DMS114 treated with DMSO at 0.1 percent for 48 hours (cell line): ENCODE results near the gene ANKRD52.

Experiments
- DNase-seq: peaks from one replicate; lab custom pipeline; 2025; ENCODE audit not compliant: unreplicated experiment; lab: John Stamatoyannopoulos, UW

The ANKRD52 gene

DNA sequence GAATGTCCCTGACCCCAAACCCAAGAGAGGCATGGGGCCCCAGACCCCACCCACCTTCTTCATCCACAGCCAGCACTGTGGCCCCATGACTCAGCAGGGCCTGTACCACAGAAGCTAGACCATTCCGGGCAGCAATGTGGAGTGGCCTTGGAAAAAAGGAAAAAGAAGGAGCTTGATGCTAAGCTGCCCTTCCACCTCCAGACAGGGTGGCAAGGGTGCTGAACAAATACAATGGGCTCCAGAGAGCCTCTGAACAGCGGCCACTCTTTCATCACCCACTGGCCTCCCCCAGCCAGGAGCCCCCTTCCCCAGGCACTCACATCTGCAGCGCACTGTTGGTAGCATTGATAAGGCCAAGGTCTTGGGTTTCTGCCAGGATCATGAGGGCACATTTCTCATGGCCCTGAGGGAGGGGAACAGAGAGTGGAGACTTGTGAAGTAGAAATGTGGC, 14.4 kb downstream of the ANKRD52 start:
- DNase-seq = no peak

DNA sequence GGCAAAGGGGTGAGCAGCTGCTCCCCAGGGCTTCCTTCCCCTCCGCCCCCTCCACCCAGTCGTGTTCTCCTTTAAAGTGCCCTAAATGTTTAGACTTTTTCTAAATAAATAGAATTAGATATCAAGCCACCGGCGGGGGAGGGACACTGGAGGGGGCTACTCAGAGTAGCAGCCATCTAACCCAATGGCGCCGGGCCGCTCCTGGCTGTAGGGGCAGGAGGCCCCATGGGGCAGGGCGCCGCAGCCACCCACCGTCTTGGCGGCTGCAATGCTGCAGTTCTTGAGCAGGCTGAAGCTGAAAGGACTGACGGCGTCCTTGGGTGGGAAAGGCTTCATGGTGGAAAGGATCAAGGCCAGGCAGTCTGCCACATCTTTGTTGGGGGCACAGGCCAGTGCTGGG, 15.2 kb downstream of the ANKRD52 start:
- DNase-seq = no peak

DNA sequence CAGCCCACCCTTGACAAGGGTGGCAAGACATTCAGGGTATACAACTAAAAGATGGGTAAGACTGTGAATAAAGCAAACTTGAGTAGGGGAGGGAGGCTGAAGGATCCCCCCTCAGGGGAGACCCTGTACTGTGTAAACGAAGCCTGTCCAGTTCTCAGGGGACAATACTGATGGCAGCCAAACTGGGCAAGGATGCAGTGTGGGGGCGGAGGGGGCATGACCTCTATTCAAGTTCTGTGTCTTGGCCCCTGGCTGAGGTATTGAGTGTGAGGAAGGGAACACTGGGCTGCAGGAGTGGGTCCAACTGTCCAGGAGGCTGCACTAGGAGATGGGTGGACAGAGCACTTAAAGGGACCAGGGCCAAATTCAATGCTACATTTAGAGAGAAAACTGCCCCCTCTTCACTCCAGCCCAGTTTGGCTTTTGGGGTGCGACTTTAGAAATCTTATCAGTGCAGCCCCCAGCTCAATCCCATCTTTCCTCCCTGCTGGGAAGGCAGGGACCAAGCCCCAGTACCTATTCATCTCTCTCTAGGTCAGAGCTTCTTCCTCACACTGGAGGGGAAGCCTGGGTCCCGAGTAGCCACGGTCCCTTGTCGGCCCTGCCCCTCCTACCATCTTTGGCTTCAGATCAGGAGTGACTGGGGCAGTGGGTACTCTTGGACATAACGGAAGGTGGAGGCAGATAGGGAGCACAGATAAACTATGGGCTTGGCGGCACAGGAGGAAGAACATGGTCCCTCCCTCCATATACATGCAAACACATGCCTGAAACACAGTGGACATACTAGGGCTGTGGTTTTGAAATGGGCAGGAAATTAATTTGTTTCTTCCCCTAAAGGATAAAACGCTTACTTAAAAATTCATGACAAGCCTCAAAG, 16.5 kb downstream of the ANKRD52 start:
- DNase-seq = no peak

DNA sequence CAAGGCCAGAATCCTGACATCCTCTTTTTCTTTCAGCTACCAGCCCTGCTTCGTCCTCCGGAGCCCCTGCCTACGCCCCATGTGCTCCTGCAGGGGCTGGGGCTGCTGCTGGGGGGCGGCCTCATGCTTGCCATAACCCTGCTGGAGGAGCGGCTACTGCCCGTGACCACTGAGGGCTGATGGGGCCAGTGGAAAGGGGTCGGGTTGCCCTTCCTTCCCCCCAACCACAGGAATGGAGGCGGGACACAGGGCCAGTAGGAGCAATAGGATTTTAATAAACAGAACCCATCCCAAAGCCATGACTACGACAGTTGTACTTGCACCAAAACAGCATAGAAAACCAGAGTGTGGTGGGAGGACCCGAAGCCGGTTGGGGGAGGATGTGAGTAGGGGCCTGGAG, 20.6 kb downstream of the ANKRD52 start:
- no peak for DNase-seq

DNA sequence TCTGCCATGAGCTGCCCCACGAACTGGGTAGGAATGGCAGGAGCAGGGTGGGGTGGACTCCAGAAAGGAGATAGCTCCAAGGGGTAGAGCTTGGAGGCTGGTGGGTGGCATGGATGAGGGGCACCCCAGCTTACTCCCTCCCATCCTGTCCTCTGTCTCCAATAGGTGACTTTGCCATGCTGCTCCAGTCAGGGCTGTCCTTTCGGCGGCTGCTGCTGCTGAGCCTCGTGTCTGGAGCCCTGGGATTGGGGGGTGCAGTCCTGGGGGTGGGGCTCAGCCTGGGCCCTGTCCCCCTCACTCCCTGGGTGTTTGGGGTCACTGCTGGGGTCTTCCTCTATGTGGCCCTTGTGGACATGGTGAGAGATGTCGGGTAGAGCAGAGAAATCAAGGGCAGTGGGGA, 21.2 kb downstream of the ANKRD52 start:
- no peak for DNase-seq

DNA sequence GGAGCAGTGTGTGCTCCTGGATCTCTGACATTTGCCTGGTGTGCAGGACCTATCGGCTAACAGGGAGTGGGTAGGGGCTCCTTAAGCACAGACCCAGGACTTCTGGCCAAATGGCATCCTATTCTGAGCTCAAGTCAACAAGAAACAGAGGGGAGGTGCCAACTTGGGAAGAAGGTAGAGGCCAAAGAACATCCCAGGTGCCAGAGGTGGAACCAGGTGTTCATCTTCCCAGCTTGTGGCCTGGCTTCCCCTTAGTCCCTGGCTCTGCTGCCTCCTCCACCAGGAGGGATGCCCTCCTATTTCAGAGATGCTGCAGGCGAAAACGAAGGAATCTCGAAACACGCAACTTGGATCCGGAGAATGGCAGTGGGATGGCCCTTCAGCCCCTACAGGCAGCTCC, 22.1 kb downstream of the ANKRD52 start:
- no peak for DNase-seq

DNA sequence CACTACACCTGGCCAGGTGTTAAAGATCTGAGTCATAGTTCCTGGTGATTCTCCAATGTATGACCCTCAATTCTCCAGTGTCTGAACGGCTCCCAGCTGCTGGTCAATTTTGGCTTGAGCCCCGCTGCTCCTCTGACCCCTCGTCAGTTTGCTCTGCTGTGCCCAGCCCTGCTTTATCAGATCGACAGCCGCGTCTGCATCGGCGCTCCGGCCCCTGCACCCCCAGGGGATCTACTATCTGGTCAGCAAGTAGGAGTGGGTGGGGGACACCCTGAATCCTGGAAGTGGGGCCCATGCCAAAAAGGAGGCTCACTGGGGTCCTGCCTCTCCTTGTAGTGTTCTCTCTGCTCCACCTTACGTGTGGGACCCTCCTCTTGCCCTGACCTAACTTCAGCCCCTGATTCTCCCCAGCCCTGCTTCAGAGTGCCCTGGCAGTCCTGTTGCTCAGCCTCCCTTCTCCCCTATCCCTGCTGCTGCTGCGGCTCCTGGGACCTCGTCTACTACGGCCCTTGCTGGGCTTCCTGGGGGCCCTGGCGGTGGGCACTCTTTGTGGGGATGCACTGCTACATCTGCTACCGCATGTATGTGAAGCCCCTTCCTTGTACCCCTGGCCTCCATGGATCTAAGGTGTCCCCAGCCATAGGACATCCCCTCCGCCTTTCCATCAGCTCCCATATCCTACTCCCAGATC, 23.3 kb downstream of the ANKRD52 start:
- no peak for DNase-seq

DNA sequence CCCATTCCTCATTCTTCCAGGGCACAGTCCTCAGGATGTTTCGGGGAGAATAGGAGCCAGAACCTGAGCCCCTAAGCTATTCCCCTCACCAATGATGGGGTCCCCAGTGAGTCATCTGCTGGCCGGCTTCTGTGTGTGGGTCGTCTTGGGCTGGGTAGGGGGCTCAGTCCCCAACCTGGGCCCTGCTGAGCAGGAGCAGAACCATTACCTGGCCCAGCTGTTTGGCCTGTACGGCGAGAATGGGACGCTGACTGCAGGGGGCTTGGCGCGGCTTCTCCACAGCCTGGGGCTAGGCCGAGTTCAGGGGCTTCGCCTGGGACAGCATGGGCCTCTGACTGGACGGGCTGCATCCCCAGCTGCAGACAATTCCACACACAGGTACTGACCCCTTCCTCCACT, 27.0 kb downstream of the ANKRD52 start:
- no peak for DNase-seq

DNA sequence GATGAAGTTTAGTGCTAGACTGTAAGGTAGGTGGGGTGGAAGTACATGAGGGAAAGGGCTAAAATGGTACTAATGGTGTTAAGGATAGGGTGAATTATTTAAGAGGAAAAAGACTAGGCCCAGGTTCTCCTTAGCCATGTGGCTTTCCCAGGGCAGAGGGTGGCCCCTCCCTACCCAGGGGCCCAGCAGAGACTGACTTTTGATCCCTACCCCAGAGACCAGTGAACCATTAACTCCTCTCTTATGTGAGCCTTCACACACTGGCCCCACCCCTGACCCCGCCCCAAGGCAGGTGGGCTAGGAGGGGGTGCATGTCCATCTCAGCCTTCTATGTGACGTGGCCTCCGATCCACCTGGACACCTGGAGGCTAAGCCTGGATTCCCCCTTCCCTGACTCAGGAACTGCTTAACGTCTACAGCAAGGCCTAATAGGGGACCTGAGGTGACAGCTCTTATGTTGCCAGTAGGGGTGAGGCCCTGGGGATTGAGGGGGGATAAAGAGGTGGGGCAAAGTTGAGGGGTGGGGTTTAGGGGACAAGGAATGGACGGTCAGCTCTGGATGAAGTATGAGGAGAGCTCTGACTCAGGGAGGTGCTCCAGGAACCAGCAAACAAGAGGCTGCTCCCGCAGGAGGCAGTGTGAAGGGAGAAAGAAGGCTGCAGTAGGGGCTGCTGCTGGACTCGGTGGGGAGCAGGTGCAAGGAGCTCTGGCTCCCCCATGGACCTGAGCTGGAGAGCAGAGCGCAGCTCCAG, 27.6 kb downstream of the ANKRD52 start:
- DNase-seq = no peak

DNA sequence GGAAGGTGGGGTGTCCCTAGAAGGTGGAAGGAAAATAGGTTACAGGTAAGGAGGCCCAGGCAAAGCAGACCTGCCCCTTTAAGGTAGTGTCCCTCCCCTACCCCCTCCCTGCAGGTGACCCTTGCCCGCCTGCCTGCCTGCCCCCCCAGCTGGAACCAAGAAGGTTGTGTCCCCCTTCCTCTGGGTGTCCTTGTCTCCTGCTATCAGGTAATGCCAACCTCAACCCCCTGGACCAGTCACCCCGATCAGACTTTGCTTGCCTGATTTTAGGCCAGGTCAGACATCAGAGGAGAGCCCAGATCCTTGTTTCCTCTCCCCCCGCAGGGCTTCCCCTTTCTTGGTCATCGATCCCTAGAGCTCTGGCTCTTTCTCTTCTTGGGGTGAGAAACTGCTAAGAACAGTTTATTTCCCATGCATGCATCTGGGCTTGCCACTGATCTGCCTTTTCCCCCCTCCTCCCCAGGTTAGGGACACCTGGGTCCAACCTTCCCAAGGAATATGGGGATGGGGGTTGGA, 28.2 kb downstream of the ANKRD52 start, which contains the start of gene SLC39A5:
Gene SLC39A5, plus strand, starts transcription at position 136 of the 516 bp plus-strand sequence. CDS start 1,224 bp downstream, outside the sequence.
- DNase-seq = no peak

DNA sequence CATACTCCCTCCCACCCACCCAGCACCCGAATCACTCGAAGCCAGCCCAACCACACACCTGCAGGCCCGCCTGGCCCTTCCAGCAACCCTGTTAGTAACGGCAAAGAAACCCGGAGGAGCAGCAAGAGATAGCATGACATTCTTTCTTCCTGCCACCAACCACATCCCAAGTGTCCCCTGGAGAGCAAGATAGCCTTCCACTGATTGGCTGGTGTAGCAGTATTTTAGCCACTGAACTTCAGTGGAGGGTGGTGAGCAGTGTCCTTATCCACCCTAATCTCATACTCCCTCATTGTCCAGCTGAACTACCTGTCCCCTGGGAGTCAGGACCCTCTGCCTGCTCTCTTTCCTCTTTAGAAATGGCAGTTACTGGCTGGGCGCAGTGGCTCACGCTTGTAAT, 29.1 kb downstream of the ANKRD52 start:
- no peak for DNase-seq

DNA sequence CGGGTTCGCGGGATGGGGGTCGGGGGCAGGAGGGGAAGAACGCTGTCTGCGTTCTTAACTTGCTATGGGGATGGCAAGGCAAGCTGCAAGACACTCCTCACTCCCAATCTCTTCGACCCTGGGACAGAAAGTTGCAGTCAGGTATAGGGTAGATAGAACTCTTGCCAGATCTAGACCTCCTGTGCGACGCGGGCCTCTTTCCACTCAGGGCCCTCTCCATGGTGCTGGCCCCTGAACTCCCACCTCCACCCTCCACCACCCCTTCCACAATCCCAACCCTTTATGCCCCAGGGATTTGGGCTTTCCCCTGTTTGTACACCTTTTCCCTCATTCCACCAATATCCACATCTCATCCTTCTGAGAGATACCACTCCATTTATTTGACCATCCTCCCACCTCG, 33.2 kb downstream of the ANKRD52 start:
- DNase-seq = no peak

DNA sequence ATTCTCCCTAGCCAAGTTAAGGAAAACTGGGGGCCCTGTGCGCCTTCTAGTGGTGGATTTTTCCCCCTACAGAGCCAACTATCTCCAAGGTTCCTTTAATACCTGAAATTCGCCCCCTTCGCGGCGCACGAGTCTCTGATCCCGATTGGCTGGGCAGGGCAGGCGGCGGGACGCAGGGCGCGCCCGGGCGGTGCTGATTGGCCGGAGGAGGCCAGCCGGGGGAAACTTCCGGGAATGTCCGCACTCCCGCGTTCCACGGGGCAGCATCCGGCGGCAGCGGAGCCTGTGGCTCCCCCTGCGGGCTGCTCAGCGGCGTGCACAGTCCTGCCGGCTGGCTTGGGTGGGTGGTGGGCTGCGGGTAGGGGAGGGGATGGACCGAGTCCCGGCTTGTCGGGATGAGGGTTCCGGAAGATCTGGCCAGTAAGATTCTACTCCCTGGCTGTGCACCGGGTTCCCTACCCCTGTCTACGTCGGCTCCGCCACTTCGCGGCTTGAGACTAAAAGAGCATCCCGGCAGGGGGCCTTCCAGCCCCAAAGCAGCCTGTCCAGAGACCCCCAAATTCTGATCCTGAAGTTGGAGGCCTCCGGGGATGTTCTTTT, 34.0 kb downstream of the ANKRD52 start, which contains the start of gene NABP2:
Gene NABP2, plus strand, starts transcription at position 241 of the 600 bp plus-strand sequence. CDS start 515 bp downstream, outside the sequence.
- DNase-seq = peak; percentile 97

DNA sequence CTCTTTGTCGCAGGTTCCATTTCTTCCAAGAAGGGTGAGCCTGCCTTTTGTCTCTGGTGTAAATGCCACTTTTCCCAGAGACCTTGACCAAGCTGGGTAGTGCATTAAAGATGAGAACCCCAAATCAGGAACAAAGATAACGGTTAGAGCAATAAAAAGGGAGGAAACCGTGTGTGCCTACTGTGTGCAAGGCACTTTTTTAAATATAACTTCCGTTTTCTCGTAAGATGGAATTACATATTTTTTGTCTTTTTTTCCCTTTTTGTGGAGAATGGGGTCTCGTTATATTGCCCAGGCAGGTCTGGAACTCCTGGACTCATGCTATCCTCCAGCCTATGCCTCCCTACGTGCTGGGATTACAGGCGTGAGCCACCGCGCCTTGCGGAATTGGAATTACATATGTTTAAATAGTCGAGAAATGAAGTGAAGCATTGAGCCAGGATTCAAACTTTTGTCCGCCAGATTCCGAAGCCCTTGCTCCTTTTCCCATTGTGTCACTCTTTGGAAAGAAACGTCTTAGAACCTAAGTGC, 34.5 kb downstream of the ANKRD52 start:
- no peak for DNase-seq

DNA sequence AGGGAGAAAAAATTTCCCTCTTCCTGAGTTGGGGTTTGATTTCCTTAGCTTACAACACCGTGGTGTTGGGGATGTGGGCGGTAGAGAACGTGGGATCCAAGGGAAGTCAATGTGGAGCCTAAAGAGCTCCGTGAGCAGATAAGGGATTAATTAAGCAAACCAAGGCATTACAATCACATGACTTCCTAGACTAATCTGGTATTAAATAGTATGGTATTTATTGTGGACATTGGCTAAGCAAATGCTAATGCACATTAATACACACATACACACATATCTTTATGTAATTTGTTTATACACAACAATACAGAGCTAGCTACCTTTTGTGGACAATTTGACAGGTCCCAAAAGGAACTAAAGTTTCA, 35.7 kb downstream of the ANKRD52 start:
- no peak for DNase-seq

DNA sequence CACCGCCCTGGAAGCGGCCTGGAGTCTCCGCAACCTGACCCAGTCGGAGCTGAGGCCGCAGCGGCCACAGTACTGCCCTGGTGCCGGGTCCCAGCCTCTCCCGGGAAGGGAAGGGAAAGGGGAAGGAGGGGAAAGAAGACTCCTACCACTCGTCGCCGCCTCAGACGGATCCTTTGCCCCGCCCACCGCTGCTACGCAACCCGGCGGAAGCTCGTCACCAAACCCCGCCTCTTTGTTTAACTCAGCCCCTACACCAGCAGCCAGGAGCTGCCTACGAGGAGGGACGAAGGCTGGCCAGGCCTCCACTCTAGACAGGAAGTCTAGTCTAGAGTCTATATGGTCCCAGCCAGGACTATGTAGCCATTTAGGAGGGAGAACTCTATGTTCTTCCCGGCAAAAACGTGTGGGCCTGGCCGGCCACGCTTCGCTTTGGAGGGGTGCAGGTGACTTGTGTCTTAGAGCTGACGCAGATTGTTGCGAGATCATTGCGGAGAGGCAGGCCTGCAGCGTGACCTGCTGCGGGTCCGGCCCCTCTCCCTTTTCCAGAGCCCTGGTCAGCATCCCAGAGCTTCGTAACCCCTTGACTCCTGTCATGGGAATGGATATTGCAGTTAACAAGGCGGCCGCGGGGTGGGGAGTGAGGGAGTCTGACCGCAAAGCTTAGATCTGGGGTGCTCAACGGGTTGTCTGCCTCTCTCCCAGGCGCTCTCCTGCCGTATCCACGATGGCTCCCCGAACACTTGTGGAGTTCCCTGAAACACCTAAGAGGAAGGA, 36.2 kb downstream of the ANKRD52 start, which contains the start of gene RNF41:
Gene RNF41, minus strand, starts transcription at position 166 of the 774 bp plus-strand sequence. CDS start 7,875 bp downstream, outside the sequence.
- DNase-seq = peak; percentile 92

DNA sequence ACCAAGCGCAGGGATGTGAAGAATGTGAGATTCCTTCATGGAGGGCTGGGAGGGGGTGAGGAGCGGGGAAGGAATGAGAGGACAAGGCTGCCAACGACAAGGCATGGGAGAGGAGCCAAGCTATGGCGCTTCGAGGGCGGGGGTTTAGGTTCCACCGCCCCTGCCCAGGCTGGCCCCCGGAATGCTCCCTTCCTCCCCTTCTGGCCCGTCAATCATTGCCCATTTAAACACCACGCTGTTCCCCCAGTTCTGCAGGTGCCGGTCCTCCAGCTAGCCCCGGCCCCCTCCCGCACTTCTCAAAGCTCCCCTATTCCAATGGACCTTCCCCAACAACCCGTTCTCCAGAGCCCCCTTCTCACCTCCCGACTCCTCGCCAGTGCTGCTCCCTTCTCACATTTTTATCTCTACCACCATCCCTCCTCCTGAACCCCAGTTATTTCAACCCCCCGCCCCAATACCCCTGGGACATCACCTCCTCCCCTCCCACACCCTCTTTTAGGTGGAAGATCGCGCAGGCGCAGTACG, 36.9 kb downstream of the ANKRD52 start:
- DNase-seq = no peak

DNA sequence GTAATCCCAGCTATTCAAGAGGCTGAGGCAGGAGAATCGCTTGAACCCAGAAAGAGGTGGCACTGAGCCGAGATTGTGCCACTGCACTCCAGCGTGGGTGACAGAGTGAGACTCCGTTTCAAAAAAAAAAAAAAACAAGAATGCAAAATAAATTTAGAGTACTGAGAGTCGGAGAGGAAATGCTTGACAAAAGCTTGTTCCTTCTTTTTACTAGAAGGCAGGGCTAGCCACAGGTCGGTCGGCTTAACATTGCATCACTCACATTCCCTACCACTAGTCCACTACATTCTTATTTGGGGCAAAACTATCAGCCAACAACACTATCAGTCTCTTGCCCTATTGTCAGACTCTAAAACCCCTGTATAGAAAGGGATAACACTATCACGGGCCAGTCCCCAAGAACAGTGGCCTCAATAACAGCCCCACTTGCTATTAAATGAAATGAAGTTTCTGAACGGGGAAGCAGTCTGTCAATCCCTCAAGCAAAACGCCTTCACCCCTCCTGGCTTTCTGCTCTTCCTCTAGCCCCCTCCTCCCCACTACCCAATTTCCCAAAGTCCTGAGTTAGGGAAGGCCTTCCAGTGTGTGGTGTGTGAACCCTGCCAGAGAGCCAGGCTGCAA, 37.5 kb downstream of the ANKRD52 start:
- no peak for DNase-seq

DNA sequence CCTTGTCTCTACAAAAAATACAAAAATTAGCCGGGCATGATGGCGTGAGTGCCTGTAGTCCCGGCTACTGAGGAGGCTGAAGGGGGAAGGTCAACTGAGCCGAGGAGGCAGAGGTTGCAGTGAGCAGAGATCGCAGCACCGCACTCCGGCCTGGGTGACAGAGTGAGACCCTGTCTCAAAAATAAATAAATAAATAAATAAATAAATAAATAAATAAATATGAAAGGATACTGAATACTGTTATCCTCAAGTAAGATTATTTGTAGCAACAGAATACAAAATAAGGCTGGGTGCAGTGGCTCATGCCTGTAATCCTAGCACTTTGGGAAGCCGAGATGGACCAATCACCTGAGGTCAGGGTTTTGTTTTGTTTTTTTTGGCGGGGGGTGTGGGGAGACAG, 38.3 kb downstream of the ANKRD52 start:
- no peak for DNase-seq
